Esophagus muscularis mucosa (tissue), 4 donors: Measurements from ENCODE around the gene NPAS3.

Experiments
- CTCF ChIP-seq, 3 experiments: fragments of 200-600 bp in 2 of 3; fragments of 450-650 bp in 1 of 3; sonication (generic) in 2 of 3; IDR thresholded peaks; one replicate each; pipeline ENCODE4 v1.5.1; 2017 to 2019; ENCODE audit warnings: antibody characterized with exemption in 3 of 3, mild to moderate bottlenecking in 2 of 3, moderate library complexity in 1 of 3
- EP300 ChIP-seq: sonication (generic); formaldehyde crosslinking; IDR thresholded peaks from one replicate; pipeline ENCODE4 v1.6.1; 2017; ENCODE audit warnings: antibody characterized with exemption
- POLR2A ChIP-seq: fragments of 450-650 bp; IDR thresholded peaks from one replicate; pipeline ENCODE4 v1.6.1; 2017; ENCODE audit warnings: antibody characterized with exemption, moderate library complexity, mild to moderate bottlenecking, low read depth

GRCh38 chr14:33229269-33229929 is 290.7 kb downstream of the NPAS3 start:
- TF ChIP-seq CTCF (IDR thresholded peaks at IDR 0.05) = no peak
- TF ChIP-seq EP300 = no peak
- no peak for TF ChIP-seq POLR2A
